Effector memory CD8-positive, alpha-beta T cell (primary cell): ENCODE results near the gene CKM.
"Not testable (repeated sequence)": the region's sequence is repeated elsewhere in the genome, so short reads cannot be mapped to it uniquely, and the experiment has no call there.

Source experiments
- ATAC-seq: fragments of 150-1000 bp; cut with Tn5 transposase; replicated peaks from 2 replicates; pipeline ENCODE4 v1.10.0; 2021; ENCODE audit warnings: mild to moderate bottlenecking, moderate library complexity
- DNase-seq, 3 experiments: peaks; one replicate each; pipeline ENCODE4 v3.0.0; 2021
- H3K27ac Mint-ChIP-seq, 2 donors: one replicate each; pipeline ENCODE4 v1.8.0; 2022; ENCODE audit warnings: mild to moderate bottlenecking in 2 of 2, mixed read lengths in 2 of 2, moderate library complexity in 2 of 2
- H3K27me3 Mint-ChIP-seq, 2 donors: one replicate each; pipeline ENCODE4 v1.8.0; 2022; ENCODE audit warnings: mixed read lengths in 2 of 2
- H3K36me3 Mint-ChIP-seq: one replicate; pipeline ENCODE4 v1.8.0; 2022; ENCODE audit warnings: mild to moderate bottlenecking, moderate library complexity, mixed read lengths; ENCODE audit not compliant: insufficient read depth
- H3K4me1 Mint-ChIP-seq, 2 donors: one replicate each; pipeline ENCODE4 v1.8.0; 2022; ENCODE audit warnings: low read depth in 2 of 2, mixed read lengths in 2 of 2
- H3K4me3 Mint-ChIP-seq, 2 donors: one replicate each; pipeline ENCODE4 v1.8.0; 2022; ENCODE audit warnings: mild to moderate bottlenecking in 2 of 2, mixed read lengths in 2 of 2, moderate library complexity in 2 of 2
- H3K9me3 Mint-ChIP-seq, 2 donors: one replicate each; pipeline ENCODE4 v1.8.0; 2022; ENCODE audit warnings: mixed read lengths in 2 of 2

The CKM gene

GRCh38 chr19:45323671-45324081 lies 1.0 kb upstream of the CKM start:
- no peaks in the 10 kb centered on the region for H3K9me3 Mint-ChIP-seq
- H3K4me3 Mint-ChIP-seq = no peak overlapping the region
- peaks cover 37 to 50% of the 10 kb centered on the region in 2 donors for H3K27me3 Mint-ChIP-seq
- DNase-seq = no peak
- H3K27ac Mint-ChIP-seq = no peak overlapping the region
- no peak for ATAC-seq
- H3K4me1 Mint-ChIP-seq = peaks cover 0 to 5% of the 10 kb centered on the region in 2 donors
- peaks cover 4% of the 10 kb centered on the region for H3K36me3 Mint-ChIP-seq

GRCh38 chr19:45322311-45322710 lies 364 bp downstream of the CKM start:
- no peak for DNase-seq
- Mint-ChIP-seq H3K4me3 (no peak overlapping the region), H3K27me3 (peaks cover 51 to 64% of the 10 kb centered on the region in 2 donors), H3K4me1 (peaks cover 0 to 5% of the 10 kb centered on the region in 2 donors), H3K9me3 (no peaks in the 10 kb centered on the region), H3K27ac (no peak overlapping the region), H3K36me3 (peaks cover 4% of the 10 kb centered on the region)
- ATAC-seq = no peak

GRCh38 chr19:45321848-45322247 lies 827 bp downstream of the CKM start:
- H3K9me3 Mint-ChIP-seq = no peaks in the 10 kb centered on the region
- no peak overlapping the region for H3K4me3 Mint-ChIP-seq
- peaks cover 0 to 5% of the 10 kb centered on the region in 2 donors for H3K4me1 Mint-ChIP-seq
- peaks cover 3% of the 10 kb centered on the region for H3K36me3 Mint-ChIP-seq
- H3K27ac Mint-ChIP-seq = no peak overlapping the region
- ATAC-seq (no peak), DNase-seq (no peak)
- H3K27me3 Mint-ChIP-seq = peaks cover 54 to 68% of the 10 kb centered on the region in 2 donors

- Mint-ChIP-seq H3K27me3 (peaks cover 60 to 69% of the 10 kb centered on the region in 2 donors), H3K9me3 (no peaks in the 10 kb centered on the region), H3K36me3 (no peaks in the 10 kb centered on the region), H3K27ac (no peak overlapping the region), H3K4me1 (peaks cover 0 to 5% of the 10 kb centered on the region in 2 donors), H3K4me3 (no peak overlapping the region)
- ATAC-seq (no peak), DNase-seq (no peak)
Measured at GRCh38 chr19:45320997-45321775, 1.5 kb downstream of the CKM start.

- H3K4me3 Mint-ChIP-seq = no peak overlapping the region
- no peak overlapping the region for H3K27ac Mint-ChIP-seq
- H3K36me3 Mint-ChIP-seq = no peaks in the 10 kb centered on the region
- DNase-seq = no peak
- H3K9me3 Mint-ChIP-seq = no peaks in the 10 kb centered on the region
- no peak for ATAC-seq
- peaks cover 53 to 68% of the 10 kb centered on the region in 2 donors for H3K27me3 Mint-ChIP-seq
- H3K4me1 Mint-ChIP-seq = peaks cover 0 to 2% of the 10 kb centered on the region in 2 donors
Measured at GRCh38 chr19:45315304-45315703, 7.4 kb downstream of the CKM start.

- ATAC-seq (no peak), DNase-seq (no peak)
- Mint-ChIP-seq H3K4me1 (peaks cover 0 to 2% of the 10 kb centered on the region in 2 donors), H3K27ac (no peak overlapping the region), H3K36me3 (no peaks in the 10 kb centered on the region), H3K4me3 (no peak overlapping the region), H3K27me3 (peaks cover 53 to 68% of the 10 kb centered on the region in 2 donors), H3K9me3 (no peaks in the 10 kb centered on the region)
Measured at GRCh38 chr19:45314708-45315245, 7.9 kb downstream of the CKM start.

- DNase-seq, ATAC-seq, H3K4me1 Mint-ChIP-seq, H3K9me3 Mint-ChIP-seq, H3K4me3 Mint-ChIP-seq, H3K36me3 Mint-ChIP-seq: not testable (repeated sequence)
- H3K27me3 Mint-ChIP-seq = peaks cover 36 to 53% of the 10 kb centered on the region in 2 donors
- peak overlapping the region in 1 of 2 donors; percentile 60 for H3K27ac Mint-ChIP-seq
Measured at GRCh38 chr19:45312285-45312684, 10.4 kb downstream of the CKM start.

GRCh38 chr19:45311621-45312020 lies 11.1 kb downstream of the CKM start:
- no peaks in the 10 kb centered on the region for H3K9me3 Mint-ChIP-seq
- H3K36me3 Mint-ChIP-seq = no peaks in the 10 kb centered on the region
- ATAC-seq = no peak

GRCh38 chr19:45309322-45309721 lies 13.4 kb downstream of the CKM start:
- not testable (repeated sequence) for H3K36me3 Mint-ChIP-seq, H3K9me3 Mint-ChIP-seq, H3K27ac Mint-ChIP-seq, H3K4me3 Mint-ChIP-seq, ATAC-seq, DNase-seq, H3K4me1 Mint-ChIP-seq
- peaks cover 16 to 24% of the 10 kb centered on the region in 2 donors for H3K27me3 Mint-ChIP-seq

More at GRCh38 chr19:45311621-45312020, 11.1 kb downstream of the CKM start:
- Mint-ChIP-seq H3K4me3 (no peak overlapping the region), H3K27ac (peak overlapping the region in 1 of 2 donors; percentile 60), H3K27me3 (peaks cover 30 to 46% of the 10 kb centered on the region in 2 donors), H3K4me1 (peaks cover 0 to 2% of the 10 kb centered on the region in 2 donors)
- no peak for DNase-seq

- Mint-ChIP-seq H3K27ac (peak overlapping the region in 1 of 2 donors; percentile 65), H3K9me3 (no peaks in the 10 kb centered on the region), H3K27me3 (peaks cover 5 to 12% of the 10 kb centered on the region in 2 donors), H3K4me3 (no peak overlapping the region), H3K4me1 (peaks cover 5 to 10% of the 10 kb centered on the region in 2 donors), H3K36me3 (peaks cover 5% of the 10 kb centered on the region)
- ATAC-seq = no peak
- no peak for DNase-seq
Measured at GRCh38 chr19:45307361-45307760, 15.3 kb downstream of the CKM start.

GRCh38 chr19:45306518-45307027 lies 16.1 kb downstream of the CKM start:
- peaks cover 5 to 6% of the 10 kb centered on the region in 2 donors for H3K27me3 Mint-ChIP-seq
- no peak overlapping the region for H3K4me3 Mint-ChIP-seq
- H3K27ac Mint-ChIP-seq = no peak overlapping the region
- peaks cover 9% of the 10 kb centered on the region for H3K36me3 Mint-ChIP-seq
- peaks cover 5 to 8% of the 10 kb centered on the region in 2 donors for H3K4me1 Mint-ChIP-seq
- DNase-seq = no peak
- ATAC-seq = no peak
- H3K9me3 Mint-ChIP-seq = no peaks in the 10 kb centered on the region

GRCh38 chr19:45306040-45306439 lies 16.6 kb downstream of the CKM start:
- H3K4me3 Mint-ChIP-seq = no peak overlapping the region
- no peak for ATAC-seq
- no peak for DNase-seq
- peak overlapping the region in 1 of 2 donors; percentile 2 for H3K27ac Mint-ChIP-seq
- peaks cover 5 to 8% of the 10 kb centered on the region in 2 donors for H3K4me1 Mint-ChIP-seq
- H3K36me3 Mint-ChIP-seq = peaks cover 12% of the 10 kb centered on the region
- no peaks in the 10 kb centered on the region for H3K9me3 Mint-ChIP-seq
- peaks cover 0 to under 1% of the 10 kb centered on the region in 2 donors for H3K27me3 Mint-ChIP-seq

- Mint-ChIP-seq H3K4me1 (peaks cover 5 to 8% of the 10 kb centered on the region in 2 donors), H3K27ac (peak overlapping the region in 1 of 2 donors; percentile 2), H3K4me3 (no peak overlapping the region)
Measured at GRCh38 chr19:45305421-45305820, 17.3 kb downstream of the CKM start.

GRCh38 chr19:45305007-45305406 lies 17.7 kb downstream of the CKM start:
- H3K9me3 Mint-ChIP-seq = no peaks in the 10 kb centered on the region
- peaks cover 5 to 8% of the 10 kb centered on the region in 2 donors for H3K4me1 Mint-ChIP-seq
- no peak for DNase-seq
- H3K27ac Mint-ChIP-seq = peak overlapping the region in 1 of 2 donors; percentile 64
- H3K27me3 Mint-ChIP-seq = no peaks in the 10 kb centered on the region
- peaks cover 17% of the 10 kb centered on the region for H3K36me3 Mint-ChIP-seq
- ATAC-seq = no peak
- no peak overlapping the region for H3K4me3 Mint-ChIP-seq

More at GRCh38 chr19:45305421-45305820, 17.3 kb downstream of the CKM start:
- Mint-ChIP-seq H3K36me3 (peaks cover 17% of the 10 kb centered on the region), H3K9me3 (no peaks in the 10 kb centered on the region), H3K27me3 (no peaks in the 10 kb centered on the region)
- ATAC-seq (no peak), DNase-seq (no peak)
